ENCODE results near the gene PRKCSH. TPM values are rescaled to one million over a fixed set of nuclear protein-coding genes. Genes with fewer than 3 reads are reported as not detected.
A peak's percentile ranks its signal among the peaks of the same experiment; 100 is the strongest.

PRKCSH gene
- total and polyA plus RNA-seq, 10 of the 15 experiments (the other 5 are each of a cell fraction or from before 2014, with no cell fraction given): 1.1 to 280 (median 44.1) TPM

DNA sequence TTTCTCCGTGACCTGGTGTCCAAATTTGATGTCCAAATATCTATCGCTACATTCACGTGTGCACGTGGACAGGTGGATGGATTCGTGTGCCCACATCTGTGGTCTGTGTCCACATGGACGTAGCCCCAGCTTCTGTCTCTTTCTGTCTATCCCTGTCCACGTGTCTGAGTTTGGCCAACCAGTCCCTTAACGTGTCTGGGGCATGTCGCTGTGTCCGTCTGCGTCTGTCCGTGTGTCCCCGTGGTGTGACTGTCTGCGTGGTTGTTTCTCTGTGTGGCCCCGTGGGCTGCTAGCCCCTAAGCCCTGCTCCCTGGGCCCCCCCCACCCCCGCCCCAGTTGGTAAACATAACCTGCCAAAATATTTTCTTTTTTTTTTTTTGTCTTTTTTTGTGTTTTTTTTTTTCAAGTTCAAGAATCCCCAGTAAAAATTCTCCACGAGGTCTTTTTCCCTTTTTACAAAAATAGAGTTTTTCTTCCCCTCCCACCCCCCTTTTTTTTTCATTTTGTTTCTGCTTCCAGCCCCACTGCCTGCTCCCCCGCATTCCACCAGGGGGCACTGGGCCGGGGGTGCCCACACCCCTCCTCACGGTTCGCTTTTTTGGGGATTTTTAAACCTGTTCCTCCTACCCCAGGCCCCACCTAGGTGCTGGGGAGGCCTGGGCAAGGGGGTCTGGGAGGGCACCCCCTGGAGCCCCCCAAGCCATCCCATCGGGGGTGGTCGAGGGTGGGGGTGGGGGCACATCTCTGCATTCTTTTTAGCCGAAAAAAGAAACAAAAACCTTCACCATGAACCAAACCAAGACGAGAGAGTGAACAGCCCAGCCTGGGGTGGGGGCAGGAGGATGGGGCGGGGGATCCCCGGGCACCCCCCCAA is 18.3 kb downstream of the PRKCSH start:
- no peak overlapping the region for H3K9ac ChIP-seq (ENCODE audit: control insufficient read depth, insufficient read depth, low read length)
- no peaks in the 10 kb centered on the region for H3K27me3 ChIP-seq (replicated peaks in 1 of 2; ENCODE audit: control insufficient read depth in 2 of 2, insufficient read depth in 2 of 2, low read length in 1 of 2)
- 40% methylated on average over 25 of the region's 27 CpGs for WGBS (ENCODE audit: insufficient coverage, insufficient replicate concordance, low lambda C conversion rate, missing lambda C conversion rate)
- H3K79me2 ChIP-seq (ENCODE audit: control insufficient read depth, insufficient read depth, low read length): no peaks in the 10 kb centered on the region
- no peak overlapping the region for H3K4me3 ChIP-seq
- intact Hi-C loops (cut with micrococcal nuclease; ENCODE audit: unreplicated experiment): no loop called here
- H2AFZ ChIP-seq (ENCODE audit: control insufficient read depth, low read depth, low read length): no peak overlapping the region
- 0 out of 3 replicates have a peak, but pooled peaks have one; percentile 23 for ATAC-seq
- 0 out of 2 replicates have a peak, but pooled peaks cover 4% of the 10 kb centered on the region for H3K4me1 ChIP-seq (ENCODE audit: control insufficient read depth, insufficient read depth, low read length)
- H3K27ac ChIP-seq (ENCODE audit: control insufficient read depth, insufficient read depth): no peak overlapping the region
- no TSS peak for BruUV-seq (replicated peaks)
- peaks cover 0 to 5% of the 10 kb centered on the region in 2 experiments; a peak in 2 of 4 replicates for H3K36me3 ChIP-seq (ENCODE audit: control insufficient read depth in 2 of 2, insufficient read depth in 2 of 2, low read length in 1 of 2)
- H4K20me1 ChIP-seq (ENCODE audit: control insufficient read depth, insufficient read depth): no peaks in the 10 kb centered on the region
- ChIA-PET SMC1A (ENCODE audit: uncharacterized antibody, unreplicated experiment) (no interaction called here), CTCF (no interaction called here), POLR2A (no interaction called here), RAD21 (ENCODE audit: unreplicated experiment) (interaction anchor here (2.2 kb wide), 1 partner anchor 73 kb away, joined by 19 read pairs; no protein-coding TSS in a partner anchor)
- H3K9me3 ChIP-seq (replicated peaks; ENCODE audit: control insufficient read depth, insufficient read depth, low read length): no peaks in the 10 kb centered on the region
- no peak overlapping the region for H3K4me2 ChIP-seq (ENCODE audit: control insufficient read depth, insufficient read depth)
- no peak for FAIRE-seq
- DNase-seq (ENCODE audit: low read depth, low spot score): no peak
- in situ Hi-C loops (cut with MboI): no loop called here
- TF ChIP-seq BMI1 (IDR thresholded peaks at IDR 0.05; ENCODE audit: borderline replicate concordance) (no peak), JUND (IDR thresholded peaks at IDR 0.05; ENCODE audit: low read depth, low read length) (no peak), PML (IDR thresholded peaks at IDR 0.05; ENCODE audit: low read length) (no peak), SMC3 (IDR thresholded peaks at IDR 0.05; ENCODE audit: borderline replicate concordance, low read length) (peak; percentile 38; the same call in 1 of the 2 replicates), IRF3 (IDR thresholded peaks at IDR 0.05) (no peak), YY1 (IDR thresholded peaks at IDR 0.05; ENCODE audit: low read depth, low read length) (0 out of 2 replicates have a peak, but pooled peaks have one; percentile 14), LARP7 (IDR thresholded peaks at IDR 0.05) (no peak), IKZF1 (conservative IDR thresholded peaks at IDR 0.05) (no peak), NFYA (IDR thresholded peaks at IDR 0.05; ENCODE audit: borderline replicate concordance, low read depth, low read length) (no peak), PKNOX1 (IDR thresholded peaks at IDR 0.05) (no peak), REST (IDR thresholded peaks at IDR 0.05; ENCODE audit: low read depth, low read length) (no peak), ASH2L (IDR thresholded peaks at IDR 0.05; ENCODE audit: borderline replicate concordance, low read depth) (no peak), TAF1 (IDR thresholded peaks at IDR 0.05; ENCODE audit: borderline replicate concordance, low read depth, low read length) (no peak)
- TF ChIP-seq, protein P1, sequence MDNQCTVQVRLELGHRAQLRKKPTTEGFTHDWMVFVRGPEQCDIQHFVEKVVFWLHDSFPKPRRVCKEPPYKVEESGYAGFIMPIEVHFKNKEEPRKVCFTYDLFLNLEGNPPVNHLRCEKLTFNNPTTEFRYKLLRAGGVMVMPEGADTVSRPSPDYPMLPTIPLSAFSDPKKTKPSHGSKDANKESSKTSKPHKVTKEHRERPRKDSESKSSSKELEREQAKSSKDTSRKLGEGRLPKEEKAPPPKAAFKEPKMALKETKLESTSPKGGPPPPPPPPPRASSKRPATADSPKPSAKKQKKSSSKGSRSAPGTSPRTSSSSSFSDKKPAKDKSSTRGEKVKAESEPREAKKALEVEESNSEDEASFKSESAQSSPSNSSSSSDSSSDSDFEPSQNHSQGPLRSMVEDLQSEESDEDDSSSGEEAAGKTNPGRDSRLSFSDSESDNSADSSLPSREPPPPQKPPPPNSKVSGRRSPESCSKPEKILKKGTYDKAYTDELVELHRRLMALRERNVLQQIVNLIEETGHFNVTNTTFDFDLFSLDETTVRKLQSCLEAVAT (IDR thresholded peaks at IDR 0.05): peak; percentile 88

Measured in GM12878 (cell line).